K562 (cell line): ENCODE data around the gene LMBR1L. TPM values are rescaled to one million over a fixed set of nuclear protein-coding genes. Genes with fewer than 3 reads are reported as not detected.

Experiments used
- MNT ChIP-seq, 2 experiments: fragments of 450-650 bp; conservative IDR thresholded peaks; 2 replicates each; pipeline ENCODE4 v1.6.1; 2017; ENCODE audit warnings: mild to moderate bottlenecking in 2 of 2, moderate library complexity in 2 of 2
- NRF1 ChIP-seq, 2 experiments: fragments of 450-650 bp; IDR thresholded peaks in 1 of 2; conservative IDR thresholded peaks in 1 of 2; 2 replicates each; pipeline ENCODE4 v1.6.1; 2014; ENCODE audit warnings: mild to moderate bottlenecking in 2 of 2
- REST ChIP-seq, 2 experiments: fragments of 450-650 bp; formaldehyde crosslinking in 1 of 2; IDR thresholded peaks; 2 replicates each; pipeline versions ENCODE4 v1.4.0 to v1.6.1; 2014 to 2020; ENCODE audit warnings: mild to moderate bottlenecking in 2 of 2, borderline replicate concordance in 1 of 2, low read depth in 1 of 2
- RFX1 ChIP-seq: fragments of 450-650 bp; IDR thresholded peaks from 2 replicates; pipeline ENCODE4 v1.6.1; 2016; ENCODE audit warnings: mild to moderate bottlenecking, moderate library complexity
- SIN3B ChIP-seq: fragments of 450-650 bp; IDR thresholded peaks from 2 replicates; pipeline ENCODE4 v1.6.1; 2017; ENCODE audit warnings: low read depth, mild to moderate bottlenecking, moderate library complexity
- SMARCB1 ChIP-seq: IDR thresholded peaks from 2 replicates; pipeline ENCODE4 v1.6.1; 2011; ENCODE audit warnings: improper control_type of control experiment, low read depth; ENCODE audit not compliant: insufficient read length
- TRIM25 ChIP-seq: fragments of 450-650 bp; IDR thresholded peaks from 2 replicates; pipeline ENCODE4 v1.7.0; 2016; ENCODE audit warnings: borderline replicate concordance
- TSHZ1 ChIP-seq: fragments of 250-450 bp; sonication (Bioruptor Pico); IDR thresholded peaks from 2 replicates; pipeline ENCODE4 v1.4.0; 2020; ENCODE audit warnings: mild to moderate bottlenecking, moderate library complexity
- ZNF12 ChIP-seq: sonication (generic); formaldehyde crosslinking; IDR thresholded peaks from 2 replicates; pipeline ENCODE4 v1.4.0; 2020; ENCODE audit warnings: mild to moderate bottlenecking, missing genetic modification reagents
- ZNF41 ChIP-seq: fragments of 250-450 bp; sonication (Bioruptor Pico); conservative IDR thresholded peaks from 2 replicates; pipeline ENCODE4 v1.4.0; 2020; ENCODE audit warnings: mild to moderate bottlenecking
- polyA plus RNA-seq, 8 experiments: library from polyadenylated mRNA; depleted of rRNA in 4 of 8; stranded (reverse) in 5 of 8; unstranded in 3 of 8; fragments of >200 nt; fragmentation: Nextera tagmentation in 2 of 8; fragmentation: Illumina TruSeq in 1 of 8; extraction: Ambion mirVana in 2 of 8; extraction: Trizol in 1 of 8; gene quantifications; 2 replicates each; pipeline versions ENCODE4 v1.2.1 to v1.2.3, GENCODE V29; 2011 to 2014; ENCODE audit warnings: inconsistent platforms in 1 of 8, missing spikeins in 1 of 8
- total RNA-seq, 7 experiments: library from RNA; depleted of rRNA in 6 of 7; stranded (reverse); fragments of >200 nt in 6 of 7; fragmentation: Illumina TruSeq in 2 of 7; extraction: Trizol in 2 of 7; gene quantifications; 2 replicates each; pipeline versions ENCODE4 v1.2.1 to v1.2.3, GENCODE V29; 2011 to 2021; ENCODE audit warnings: low replicate concordance in 1 of 7

Gene LMBR1L
- total and polyA plus RNA-seq, 9 of the 15 experiments (the other 6 are each of a cell fraction or from before 2014, with no cell fraction given), result 2.5 to 57.0 (median 31.1) TPM

GRCh38 chr12:49130151-49131050, 19.8 kb upstream of the LMBR1L start (continued):
- TF ChIP-seq REST (IDR thresholded peaks at IDR 0.05; ENCODE audit: borderline replicate concordance) (peak; percentile 77), REST (CRISPR knock-in tag; IDR thresholded peaks at IDR 0.05; ENCODE audit: low read depth) (no peak; the same call in 1 of the 2 replicates), ZNF12 (no peak), SIN3B (peak; percentile 49; the same call in 1 of the 2 replicates), TSHZ1 (CRISPR knock-in tag) (no peak), MNT (conservative IDR thresholded peaks at IDR 0.05) (peak; percentile 99), NRF1 (conservative IDR thresholded peaks at IDR 0.05 in 1 of 2, IDR thresholded peaks at IDR 0.05 in 1 of 2) (peak; percentile 98 to 99), TRIM25 (no peak), SMARCB1 (no peak), ZNF41 (no peak; the same call in 1 of the 2 replicates), RFX1 (no peak)
